ENCODE data around the gene GPR55. TPM values are rescaled to one million over a fixed set of nuclear protein-coding genes. Genes with fewer than 3 reads are reported as not detected.

The GPR55 gene
- total and polyA plus RNA-seq, 2 of the 8 experiments (the other 6 are each of a cell fraction or from before 2014, with no cell fraction given): not detected

DNA sequence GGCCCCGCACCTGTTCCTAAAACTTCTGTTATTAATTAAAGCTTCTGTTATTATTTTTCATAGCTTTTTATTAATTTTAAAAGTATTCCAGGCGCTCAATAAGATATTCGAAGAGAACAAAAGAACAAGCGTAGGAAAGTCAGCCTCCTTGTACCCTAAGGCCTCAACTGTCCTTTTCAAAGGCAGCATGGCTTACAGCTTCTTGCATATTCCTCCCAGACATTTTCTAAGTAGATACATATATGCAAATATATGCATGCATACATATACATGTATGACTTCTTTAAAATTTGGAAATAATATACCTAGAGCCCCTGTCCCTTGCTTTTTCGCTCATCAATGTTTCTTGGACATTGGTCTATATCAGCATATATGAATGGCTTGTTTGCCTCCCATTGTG, 12.3 kb downstream of the GPR55 start:
- H3K14ac ChIP-seq (ENCODE audit: insufficient read length): no peak overlapping the region
- no peak overlapping the region for H3K9ac ChIP-seq (replicated peaks in 1 of 4; ENCODE audit: extremely low read depth in 1 of 4, low read depth in 3 of 4, low read length in 3 of 4)
- FAIRE-seq: no peak
- H3K4me1 ChIP-seq (replicated peaks in 1 of 4; ENCODE audit: control insufficient read depth in 3 of 4, insufficient read depth in 4 of 4, low read length in 3 of 4): peaks cover 0 to 6% (median 0%) of the 10 kb centered on the region in 4 experiments; a peak in 1 of 7 replicates
- H3K79me2 ChIP-seq (ENCODE audit: control insufficient read depth in 1 of 2, insufficient read depth in 2 of 2, low read length in 2 of 2): no peaks in the 10 kb centered on the region
- no peak overlapping the region for H3K4me2 ChIP-seq (ENCODE audit: insufficient read depth in 1 of 2, low read depth in 2 of 2, low read length in 2 of 2)
- CTCF ChIA-PET (ENCODE audit: partially characterized antibody): interaction anchor here (0.6 to 21.7 kb wide), 43 partner anchors 9 to 1427 kb away, joined by 3 to 332 read pairs (median 5); partner anchors contain the start of genes GPR55, ITM2C and SPATA3
- no peaks in the 10 kb centered on the region; a peak in 1 of 7 replicates for H3K27me3 ChIP-seq (replicated peaks in 1 of 4; ENCODE audit: control insufficient read depth in 3 of 4, extremely low read depth in 1 of 4, insufficient read depth in 3 of 4, low read length in 3 of 4)
- no peak for DNase-seq (ENCODE audit: low read depth in 1 of 2, low spot score in 2 of 2)
- H2AFZ ChIP-seq (ENCODE audit: low read length): no peak overlapping the region
- H3K79me1 ChIP-seq (ENCODE audit: low read depth, low read length): no peaks in the 10 kb centered on the region
- H3K36me3 ChIP-seq (ENCODE audit: control insufficient read depth in 2 of 4, insufficient read depth in 4 of 4, low read length in 3 of 4): no peaks in the 10 kb centered on the region
- no peaks in the 10 kb centered on the region for H3K9me3 ChIP-seq (ENCODE audit: insufficient read depth in 2 of 2, low read depth in 1 of 2, low read length in 1 of 2)
- H2BK20ac ChIP-seq (ENCODE audit: low read length): no peak overlapping the region
- no peak overlapping the region for H4K8ac ChIP-seq (ENCODE audit: extremely low read depth, insufficient read depth, low read length)
- no peak overlapping the region for H3K27ac ChIP-seq (ENCODE audit: low read depth, low read length)
- 84% methylated on average over 5 of the region's 5 CpGs; no CpG with 5 or more reads in 1 of the 2 experiments for WGBS, 2 experiments (ENCODE audit: extremely low coverage in 1 of 2, insufficient coverage in 1 of 2, insufficient read length in 1 of 2, insufficient replicate concordance in 2 of 2, low coverage in 1 of 2, low lambda C conversion rate in 2 of 2, missing lambda C conversion rate in 1 of 2)
- H2BK5ac ChIP-seq (ENCODE audit: low read depth, low read length): no peak overlapping the region
- POLR2A ChIA-PET (ENCODE audit: partially characterized antibody): interaction anchor here (2.2 kb wide), 1 partner anchor 44 kb away, joined by 6 read pairs; no protein-coding TSS in a partner anchor
- H3K23me2 ChIP-seq (ENCODE audit: low read depth, low read length): peaks cover 2% of the 10 kb centered on the region; the same call in 1 of the 2 replicates
- no peak overlapping the region for H2BK120ac ChIP-seq (replicated peaks; ENCODE audit: low read depth, low read length)
- no peak overlapping the region for H2AK5ac ChIP-seq (ENCODE audit: low read depth, low read length)
- no peaks in the 10 kb centered on the region for H4K20me1 ChIP-seq (replicated peaks in 1 of 2; ENCODE audit: control insufficient read depth in 1 of 2, insufficient read depth in 2 of 2, low read length in 2 of 2)
- H3K18ac ChIP-seq (ENCODE audit: extremely low read depth, low read length): no peak overlapping the region
- H3K4me3 ChIP-seq (ENCODE audit: extremely low read depth in 1 of 4, insufficient read depth in 2 of 4, low read depth in 3 of 4, low read length in 4 of 4): no peak overlapping the region
- H2BK12ac ChIP-seq (ENCODE audit: low read depth, low read length): no peak overlapping the region
- H2BK15ac ChIP-seq (ENCODE audit: low read length): no peak overlapping the region
- no peak overlapping the region for H4K5ac ChIP-seq (ENCODE audit: insufficient read length, low read depth, low read length)
- H3K23ac ChIP-seq (ENCODE audit: insufficient read length): no peak overlapping the region
- H4K91ac ChIP-seq (replicated peaks; ENCODE audit: insufficient read length, low read length): no peak overlapping the region
- no peak overlapping the region for H3K4ac ChIP-seq (replicated peaks; ENCODE audit: insufficient read length, low read depth, low read length)
- H3K56ac ChIP-seq (replicated peaks; ENCODE audit: insufficient read length, low read depth, low read length): no peak overlapping the region
- TF ChIP-seq RBBP5 (IDR thresholded peaks at IDR 0.05; ENCODE audit: borderline replicate concordance, low read depth, low read length) (no peak), ZNF274 (IDR thresholded peaks at IDR 0.05; ENCODE audit: borderline replicate concordance, extremely low read depth, low read length) (no peak), TCF12 (IDR thresholded peaks at IDR 0.05; ENCODE audit: low read depth, low read length) (no peak), BACH1 (IDR thresholded peaks at IDR 0.05; ENCODE audit: low read length) (no peak), POLR2AphosphoS5 (IDR thresholded peaks at IDR 0.05; ENCODE audit: low read depth, low read length) (no peak), TAF7 (optimal IDR thresholded peaks at IDR 0.05; ENCODE audit: borderline replicate concordance, low read depth, low read length) (no peak), BRCA1 (IDR thresholded peaks at IDR 0.05; ENCODE audit: low read depth, low read length) (no peak), GABPA (IDR thresholded peaks at IDR 0.05; ENCODE audit: borderline replicate concordance, insufficient read depth, low read length) (no peak)
- TF ChIP-seq, protein P1, sequence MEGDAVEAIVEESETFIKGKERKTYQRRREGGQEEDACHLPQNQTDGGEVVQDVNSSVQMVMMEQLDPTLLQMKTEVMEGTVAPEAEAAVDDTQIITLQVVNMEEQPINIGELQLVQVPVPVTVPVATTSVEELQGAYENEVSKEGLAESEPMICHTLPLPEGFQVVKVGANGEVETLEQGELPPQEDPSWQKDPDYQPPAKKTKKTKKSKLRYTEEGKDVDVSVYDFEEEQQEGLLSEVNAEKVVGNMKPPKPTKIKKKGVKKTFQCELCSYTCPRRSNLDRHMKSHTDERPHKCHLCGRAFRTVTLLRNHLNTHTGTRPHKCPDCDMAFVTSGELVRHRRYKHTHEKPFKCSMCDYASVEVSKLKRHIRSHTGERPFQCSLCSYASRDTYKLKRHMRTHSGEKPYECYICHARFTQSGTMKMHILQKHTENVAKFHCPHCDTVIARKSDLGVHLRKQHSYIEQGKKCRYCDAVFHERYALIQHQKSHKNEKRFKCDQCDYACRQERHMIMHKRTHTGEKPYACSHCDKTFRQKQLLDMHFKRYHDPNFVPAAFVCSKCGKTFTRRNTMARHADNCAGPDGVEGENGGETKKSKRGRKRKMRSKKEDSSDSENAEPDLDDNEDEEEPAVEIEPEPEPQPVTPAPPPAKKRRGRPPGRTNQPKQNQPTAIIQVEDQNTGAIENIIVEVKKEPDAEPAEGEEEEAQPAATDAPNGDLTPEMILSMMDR (IDR thresholded peaks at IDR 0.05; ENCODE audit: control extremely low read depth in 1 of 3, insufficient read depth in 1 of 3, low read depth in 1 of 3, low read length in 3 of 3): no peak
- TF ChIP-seq, protein P2, sequence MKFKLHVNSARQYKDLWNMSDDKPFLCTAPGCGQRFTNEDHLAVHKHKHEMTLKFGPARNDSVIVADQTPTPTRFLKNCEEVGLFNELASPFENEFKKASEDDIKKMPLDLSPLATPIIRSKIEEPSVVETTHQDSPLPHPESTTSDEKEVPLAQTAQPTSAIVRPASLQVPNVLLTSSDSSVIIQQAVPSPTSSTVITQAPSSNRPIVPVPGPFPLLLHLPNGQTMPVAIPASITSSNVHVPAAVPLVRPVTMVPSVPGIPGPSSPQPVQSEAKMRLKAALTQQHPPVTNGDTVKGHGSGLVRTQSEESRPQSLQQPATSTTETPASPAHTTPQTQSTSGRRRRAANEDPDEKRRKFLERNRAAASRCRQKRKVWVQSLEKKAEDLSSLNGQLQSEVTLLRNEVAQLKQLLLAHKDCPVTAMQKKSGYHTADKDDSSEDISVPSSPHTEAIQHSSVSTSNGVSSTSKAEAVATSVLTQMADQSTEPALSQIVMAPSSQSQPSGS (IDR thresholded peaks at IDR 0.05; ENCODE audit: low read length): no peak

Data from H1 (cell line).